Activated naive CD8-positive, alpha-beta T cell treated with anti-CD3 and anti-CD28 coated beads, Interleukin-2, amount 10 ng/mL, durations not matched to agents 7 days and 5 days (primary cell): ENCODE results near the gene TAGLN3. TPM values are rescaled to one million over a fixed set of nuclear protein-coding genes. Genes with fewer than 3 reads are reported as not detected.
"Not testable (repeated sequence)": the region's sequence is repeated elsewhere in the genome, so short reads cannot be mapped to it uniquely, and the experiment has no call there.

Experiments
- ATAC-seq: fragments of 150-1000 bp; cut with Tn5 transposase; one replicate; pipeline ENCODE4 v1.10.0; 2021; ENCODE audit warnings: low read depth, moderate library complexity
- POLR2A ChIA-PET: fragments of 350-600 bp; sonication (Branson Sonifier 250); formaldehyde crosslinking; loops from one replicate; lab custom pipeline; 2021; ENCODE audit warnings: antibody characterized with exemption; lab: Charles Lee
- DNase-seq: peaks from one replicate; pipeline ENCODE4 v3.0.0; 2021
- H3K27ac Mint-ChIP-seq: one replicate; pipeline ENCODE4 v1.8.0; 2022; ENCODE audit warnings: mild to moderate bottlenecking, mixed read lengths
- H3K27me3 Mint-ChIP-seq: one replicate; pipeline ENCODE4 v1.8.0; 2022; ENCODE audit warnings: mild to moderate bottlenecking, moderate library complexity, mixed read lengths
- H3K36me3 Mint-ChIP-seq: one replicate; pipeline ENCODE4 v1.8.0; 2021; ENCODE audit warnings: mild to moderate bottlenecking, mixed read lengths
- H3K4me1 Mint-ChIP-seq: one replicate; pipeline ENCODE4 v1.8.0; 2021; ENCODE audit warnings: mixed read lengths
- H3K4me3 Mint-ChIP-seq: one replicate; pipeline ENCODE4 v1.8.0; 2022; ENCODE audit warnings: mild to moderate bottlenecking, moderate library complexity, mixed read lengths
- H3K9me3 Mint-ChIP-seq: one replicate; pipeline ENCODE4 v1.8.0; 2021; ENCODE audit warnings: mixed read lengths
- total RNA-seq, 2 experiments: library from RNA; stranded (reverse); gene quantifications; one replicate each; pipeline ENCODE4 v1.2.3, GENCODE V29; 2021

Gene TAGLN3
- total RNA-seq, 2 experiments from 2014 or later: not detected

DNA sequence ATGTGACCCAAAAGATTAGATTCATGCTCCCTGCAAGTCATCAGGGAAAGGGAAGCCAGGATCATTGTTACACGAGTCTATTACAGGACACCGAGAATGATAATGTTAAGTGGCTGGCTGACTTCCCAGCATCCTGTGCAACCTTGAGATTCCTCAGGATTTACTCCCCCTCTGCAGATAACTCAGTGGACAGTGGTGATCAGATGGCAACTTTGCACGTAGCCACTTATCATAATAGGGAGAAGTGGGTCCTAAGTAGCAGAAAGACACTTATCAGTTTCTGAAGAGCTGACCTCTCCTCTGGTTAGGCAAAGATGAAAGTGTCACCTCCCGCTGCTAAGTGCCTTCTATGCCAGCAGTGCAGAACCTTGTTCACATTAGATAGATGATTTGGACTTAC, 29.1 kb downstream of the TAGLN3 start:
- DNase-seq (no peak), ATAC-seq (no peak)
- no peak overlapping the region for H3K4me3 Mint-ChIP-seq
- POLR2A ChIA-PET: interaction anchor here (0.7 kb wide), 1 partner anchor 103 kb away, joined by 3 read pairs; no protein-coding TSS in a partner anchor
- H3K27ac Mint-ChIP-seq: no peak overlapping the region
- no peaks in the 10 kb centered on the region for H3K4me1 Mint-ChIP-seq
- no peaks in the 10 kb centered on the region for H3K36me3 Mint-ChIP-seq
- H3K9me3 Mint-ChIP-seq: peaks cover 1% of the 10 kb centered on the region
- H3K27me3 Mint-ChIP-seq: peaks cover 3% of the 10 kb centered on the region

- POLR2A ChIA-PET: no interaction called here
- Mint-ChIP-seq H3K9me3 (no peaks in the 10 kb centered on the region), H3K36me3 (no peaks in the 10 kb centered on the region), H3K4me1 (no peaks in the 10 kb centered on the region), H3K27ac (no peak overlapping the region), H3K27me3 (peaks cover 10% of the 10 kb centered on the region), H3K4me3 (no peak overlapping the region)
- ATAC-seq (no peak), DNase-seq (no peak)
Measured at GRCh38 chr3:112030901-112031300, 32.2 kb downstream of the TAGLN3 start.

GRCh38 chr3:112032098-112032731, 33.5 kb downstream of the TAGLN3 start:
- no peaks in the 10 kb centered on the region for H3K4me1 Mint-ChIP-seq
- no peaks in the 10 kb centered on the region for H3K9me3 Mint-ChIP-seq
- H3K36me3 Mint-ChIP-seq: no peaks in the 10 kb centered on the region
- H3K27ac Mint-ChIP-seq: no peak overlapping the region
- POLR2A ChIA-PET: no interaction called here
- H3K27me3 Mint-ChIP-seq: peaks cover 8% of the 10 kb centered on the region
- no peak overlapping the region for H3K4me3 Mint-ChIP-seq
- ATAC-seq: no peak
- DNase-seq: no peak

DNA sequence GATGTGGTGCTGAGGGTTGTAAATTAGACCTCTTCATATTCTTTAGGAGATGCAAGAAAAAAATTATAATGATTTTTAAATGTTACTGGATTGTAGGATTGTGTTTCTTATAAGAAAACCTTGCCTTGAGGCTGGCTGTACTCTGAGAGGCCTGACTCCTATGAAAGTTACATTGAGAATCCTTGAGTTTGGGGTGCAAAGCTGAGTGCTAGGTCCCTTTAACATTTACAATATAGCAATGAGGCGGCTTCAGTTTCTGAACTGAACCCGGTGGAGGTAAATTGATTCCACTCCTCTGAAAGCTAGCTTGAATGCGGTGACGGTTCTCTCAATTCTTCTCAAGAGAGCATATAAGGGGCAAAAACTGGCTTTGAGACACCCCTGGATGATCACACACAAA, 35.7 kb downstream of the TAGLN3 start, which contains the start of gene TMPRSS7:
Gene TMPRSS7 (plus strand): TSS at position 301 of the 400 bp plus-strand sequence. CDS start 110 bp downstream, outside the sequence.
- no peak for DNase-seq
- peaks cover 7% of the 10 kb centered on the region for H3K27me3 Mint-ChIP-seq

GRCh38 chr3:112035241-112035640, 36.5 kb downstream of the TAGLN3 start:
- no peaks in the 10 kb centered on the region for H3K36me3 Mint-ChIP-seq
- no peak overlapping the region for H3K27ac Mint-ChIP-seq
- no peak overlapping the region for H3K4me3 Mint-ChIP-seq
- no peaks in the 10 kb centered on the region for H3K4me1 Mint-ChIP-seq
- H3K27me3 Mint-ChIP-seq: peaks cover 6% of the 10 kb centered on the region
- DNase-seq (no peak), ATAC-seq (no peak)
- POLR2A ChIA-PET: no interaction called here
- no peaks in the 10 kb centered on the region for H3K9me3 Mint-ChIP-seq

More for the DNA sequence above, 35.7 kb downstream of the TAGLN3 start, which contains the start of gene TMPRSS7:
- Mint-ChIP-seq H3K36me3 (no peaks in the 10 kb centered on the region), H3K4me1 (no peaks in the 10 kb centered on the region), H3K27ac (no peak within 1 kb of the TSS), H3K4me3 (no peak within 1 kb of the TSS), H3K9me3 (no peaks in the 10 kb centered on the region)
- ATAC-seq: no peak
- POLR2A ChIA-PET: no interaction called here

DNA sequence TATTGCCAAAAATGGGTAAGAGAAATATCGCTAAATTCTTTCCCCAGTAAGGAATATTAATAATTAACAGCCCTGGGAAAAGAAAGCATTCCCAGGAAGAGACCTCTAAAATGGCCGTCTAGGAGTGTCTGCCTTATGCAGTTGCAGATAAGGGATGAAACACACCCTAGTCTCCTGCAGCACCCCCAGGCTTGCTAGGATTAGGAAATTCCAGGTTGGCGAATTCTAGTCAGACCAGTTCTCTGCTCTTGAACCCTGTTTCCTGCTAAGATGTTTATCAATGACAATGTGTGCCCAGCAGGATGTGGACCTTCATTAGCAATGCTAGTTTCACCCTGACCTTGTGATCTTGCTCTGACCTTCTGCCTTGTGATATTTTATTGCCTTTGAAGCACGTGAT, 38.5 kb downstream of the TAGLN3 start:
- DNase-seq, H3K27ac Mint-ChIP-seq, POLR2A ChIA-PET, H3K4me1 Mint-ChIP-seq, H3K4me3 Mint-ChIP-seq, H3K9me3 Mint-ChIP-seq, H3K27me3 Mint-ChIP-seq, ATAC-seq, H3K36me3 Mint-ChIP-seq: not testable (repeated sequence)

DNA sequence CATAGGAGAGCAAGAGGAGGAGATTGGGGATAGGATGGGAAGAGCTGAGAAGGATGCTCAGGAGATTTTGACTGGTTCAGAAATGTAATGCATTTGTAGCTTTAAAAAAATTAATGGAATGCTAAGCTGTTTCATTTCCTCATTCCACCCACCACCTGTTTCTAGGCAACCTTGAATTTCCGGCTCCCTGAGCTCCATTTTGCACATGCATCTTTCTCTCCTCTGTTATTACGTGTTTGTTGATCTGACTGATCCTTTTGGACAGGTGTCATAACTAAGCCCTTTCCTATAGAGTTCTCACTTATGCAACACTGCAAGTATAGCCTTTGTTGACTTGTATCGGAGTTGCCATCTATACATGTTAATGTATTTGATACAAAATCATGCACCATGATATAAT, 40.1 kb downstream of the TAGLN3 start:
- Mint-ChIP-seq H3K27ac (no peak overlapping the region), H3K36me3 (no peaks in the 10 kb centered on the region), H3K4me1 (no peaks in the 10 kb centered on the region), H3K27me3 (peaks cover 4% of the 10 kb centered on the region), H3K4me3 (no peak overlapping the region), H3K9me3 (no peaks in the 10 kb centered on the region)
- DNase-seq (no peak), ATAC-seq (no peak)
- POLR2A ChIA-PET: no interaction called here

GRCh38 chr3:112041321-112041720, 42.6 kb downstream of the TAGLN3 start:
- no peaks in the 10 kb centered on the region for H3K27me3 Mint-ChIP-seq
- no peaks in the 10 kb centered on the region for H3K36me3 Mint-ChIP-seq
- POLR2A ChIA-PET: no interaction called here
- H3K4me1 Mint-ChIP-seq: no peaks in the 10 kb centered on the region
- no peak for DNase-seq
- H3K9me3 Mint-ChIP-seq: no peaks in the 10 kb centered on the region
- no peak overlapping the region for H3K27ac Mint-ChIP-seq
- H3K4me3 Mint-ChIP-seq: no peak overlapping the region
- ATAC-seq: no peak

GRCh38 chr3:112042842-112043280, 44.1 kb downstream of the TAGLN3 start:
- POLR2A ChIA-PET: interaction anchor here (0.6 kb wide), 1 partner anchor 29 kb away, joined by 3 read pairs; no protein-coding TSS in a partner anchor
- H3K4me1 Mint-ChIP-seq: peaks cover 5% of the 10 kb centered on the region
- DNase-seq (no peak), ATAC-seq (no peak)
- H3K36me3 Mint-ChIP-seq: no peaks in the 10 kb centered on the region
- no peak overlapping the region for H3K27ac Mint-ChIP-seq
- no peaks in the 10 kb centered on the region for H3K9me3 Mint-ChIP-seq
- no peaks in the 10 kb centered on the region for H3K27me3 Mint-ChIP-seq
- no peak overlapping the region for H3K4me3 Mint-ChIP-seq

- POLR2A ChIA-PET: interaction anchor here (0.6 kb wide), 1 partner anchor 28 kb away, joined by 3 read pairs; no protein-coding TSS in a partner anchor
- Mint-ChIP-seq H3K9me3 (no peaks in the 10 kb centered on the region), H3K4me1 (peaks cover 5% of the 10 kb centered on the region), H3K27me3 (no peaks in the 10 kb centered on the region), H3K36me3 (no peaks in the 10 kb centered on the region), H3K27ac (no peak overlapping the region), H3K4me3 (no peak overlapping the region)
- peak; percentile 92 for ATAC-seq
- peak; percentile 30 for DNase-seq
Measured at GRCh38 chr3:112043621-112044201, 45.0 kb downstream of the TAGLN3 start.

- Mint-ChIP-seq H3K9me3 (no peaks in the 10 kb centered on the region), H3K27ac (no peak overlapping the region), H3K4me3 (no peak overlapping the region), H3K36me3 (no peaks in the 10 kb centered on the region), H3K27me3 (no peaks in the 10 kb centered on the region), H3K4me1 (peaks cover 5% of the 10 kb centered on the region)
- ATAC-seq (no peak), DNase-seq (no peak)
- POLR2A ChIA-PET: no interaction called here
Measured at GRCh38 chr3:112046599-112046998, 47.9 kb downstream of the TAGLN3 start.

- Mint-ChIP-seq H3K9me3 (no peaks in the 10 kb centered on the region), H3K4me3 (no peak overlapping the region), H3K36me3 (no peaks in the 10 kb centered on the region), H3K27me3 (peaks cover 2% of the 10 kb centered on the region), H3K4me1 (peaks cover 5% of the 10 kb centered on the region), H3K27ac (no peak overlapping the region)
- POLR2A ChIA-PET: no interaction called here
- no peak for DNase-seq
- no peak for ATAC-seq
Measured at GRCh38 chr3:112047264-112047663, 48.5 kb downstream of the TAGLN3 start.

DNA sequence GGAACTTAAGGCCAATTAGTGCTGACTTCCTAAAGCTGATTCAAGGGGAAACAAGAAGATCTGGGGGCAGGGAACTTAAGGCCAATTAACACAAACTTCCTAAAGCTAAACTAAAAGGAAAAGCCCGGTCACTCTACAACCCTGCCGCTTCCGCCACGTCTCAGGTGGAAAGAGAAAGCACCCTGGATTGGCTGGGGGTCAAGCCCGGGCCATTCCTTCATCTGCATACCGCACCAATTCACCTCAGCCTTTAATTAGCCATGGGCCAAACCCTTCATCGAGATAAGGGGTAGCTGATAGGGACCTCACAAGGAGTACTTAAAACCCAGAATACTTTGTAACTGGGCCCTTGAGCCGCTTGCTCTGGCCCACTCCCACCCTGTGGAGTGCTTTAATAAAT, 50.2 kb downstream of the TAGLN3 start:
- Mint-ChIP-seq H3K36me3 (no peaks in the 10 kb centered on the region), H3K27ac (no peak overlapping the region), H3K9me3 (no peaks in the 10 kb centered on the region), H3K27me3 (peaks cover 9% of the 10 kb centered on the region), H3K4me3 (no peak overlapping the region), H3K4me1 (peaks cover 7% of the 10 kb centered on the region)
- POLR2A ChIA-PET: no interaction called here
- DNase-seq (no peak), ATAC-seq (no peak)

GRCh38 chr3:112053229-112053628, 54.5 kb downstream of the TAGLN3 start:
- peaks cover 2% of the 10 kb centered on the region for H3K4me1 Mint-ChIP-seq
- no peak overlapping the region for H3K4me3 Mint-ChIP-seq
- ATAC-seq (no peak), DNase-seq (no peak)
- POLR2A ChIA-PET: interaction anchor here (0.7 to 0.8 kb wide), 2 partner anchors 74 to 455 kb away, joined by 3 to 4 read pairs; no protein-coding TSS in a partner anchor
- no peaks in the 10 kb centered on the region for H3K36me3 Mint-ChIP-seq
- H3K27ac Mint-ChIP-seq: no peak overlapping the region
- peaks cover 13% of the 10 kb centered on the region for H3K27me3 Mint-ChIP-seq
- H3K9me3 Mint-ChIP-seq: no peaks in the 10 kb centered on the region
